CD14-positive monocyte (primary cell): ENCODE results near the gene GTF3C5. TPM values are rescaled to one million over a fixed set of nuclear protein-coding genes. Genes with fewer than 3 reads are reported as not detected.

Source experiments
- DNase-seq, 3 donors: peaks; one replicate each; pipeline ENCODE4 v3.0.0-alpha.2; 2011 to 2022
- H2AFZ ChIP-seq: 2 replicates; pipeline ENCODE4 v1.6.0; 2012; ENCODE audit warnings: mild to moderate bottlenecking, low read depth, low read length, inconsistent platforms; ENCODE audit not compliant: insufficient read depth, poor library complexity, severe bottlenecking
- H3K27ac ChIP-seq, 2 donors: 1 replicate in 1 of 2; 2 replicates in 1 of 2; pipeline ENCODE4 v1.5.1; 2012 to 2013; ENCODE audit warnings: low read length in 2 of 2, control low read depth in 1 of 2, inconsistent platforms in 1 of 2, low read depth in 1 of 2, mild to moderate bottlenecking in 1 of 2
- H3K27me3 ChIP-seq, 2 donors: one replicate each; pipeline versions ENCODE4 v1.6.0 to v1.6.1; 2011 to 2013; ENCODE audit warnings: low read length in 2 of 2; ENCODE audit not compliant: control insufficient read depth in 2 of 2, insufficient read depth in 2 of 2
- H3K36me3 ChIP-seq, 2 donors: replicated peaks in 1 of 2; 1 replicate in 1 of 2; 2 replicates in 1 of 2; pipeline versions ENCODE4 v1.5.1 to v1.6.1; 2012 to 2013; ENCODE audit warnings: low read length in 2 of 2, control low read depth in 1 of 2, inconsistent platforms in 1 of 2, mild to moderate bottlenecking in 1 of 2; ENCODE audit not compliant: insufficient read depth in 2 of 2, control insufficient read depth in 1 of 2
- H3K4me1 ChIP-seq, 2 donors: 1 replicate in 1 of 2; 2 replicates in 1 of 2; pipeline versions ENCODE4 v1.5.1 to v1.6.1; 2012 to 2013; ENCODE audit warnings: low read length in 2 of 2, control low read depth in 1 of 2, inconsistent platforms in 1 of 2, mild to moderate bottlenecking in 1 of 2, moderate library complexity in 1 of 2; ENCODE audit not compliant: insufficient read depth in 2 of 2, control insufficient read depth in 1 of 2
- H3K4me2 ChIP-seq: replicated peaks from 2 replicates; pipeline ENCODE3; 2012; ENCODE audit warnings: low read length, moderate library complexity, mild to moderate bottlenecking; ENCODE audit not compliant: poor library complexity, severe bottlenecking; ENCODE audit errors: extremely low read depth
- H3K4me3 ChIP-seq, 3 experiments: fragments of 200-600 bp in 1 of 3; sonication (generic) in 1 of 3; replicated peaks in 1 of 3; 1 replicate in 2 of 3; 2 replicates in 1 of 3; pipeline ENCODE4 v1.5.1; 2011 to 2013; ENCODE audit warnings: low read length in 3 of 3, mild to moderate bottlenecking in 3 of 3, control low read depth in 2 of 3, low read depth in 2 of 3, inconsistent platforms in 1 of 3, moderate library complexity in 1 of 3
- H3K79me2 ChIP-seq: 2 replicates; pipeline ENCODE4 v1.6.0; 2012; ENCODE audit warnings: mild to moderate bottlenecking, control low read depth, inconsistent platforms, low read length, moderate library complexity; ENCODE audit not compliant: insufficient read depth
- H3K9ac ChIP-seq: 2 replicates; pipeline ENCODE4 v1.6.0; 2017; ENCODE audit warnings: low read length, mild to moderate bottlenecking; ENCODE audit not compliant: insufficient read depth, poor library complexity, severe bottlenecking
- H3K9me3 ChIP-seq, 2 donors: replicated peaks in 1 of 2; 1 replicate in 1 of 2; 2 replicates in 1 of 2; pipeline versions ENCODE4 v1.5.1 to v1.6.1; 2012 to 2013; ENCODE audit warnings: low read length in 2 of 2, control low read depth in 1 of 2; ENCODE audit not compliant: control insufficient read depth in 1 of 2, insufficient read depth in 1 of 2
- H4K20me1 ChIP-seq: 2 replicates; pipeline ENCODE4 v1.6.0; 2012; ENCODE audit warnings: mild to moderate bottlenecking, low read length, control low read depth, moderate library complexity; ENCODE audit not compliant: insufficient read depth
- H3K27ac Mint-ChIP-seq, 7 donors: one replicate each; pipeline ENCODE4 v1.8.0; 2020; ENCODE audit warnings: mild to moderate bottlenecking in 7 of 7, mixed read lengths in 7 of 7, moderate library complexity in 6 of 7, inconsistent platforms in 2 of 7
- H3K27me3 Mint-ChIP-seq, 3 donors: one replicate each; pipeline ENCODE4 v1.8.0; 2021 to 2022; ENCODE audit warnings: low read depth in 3 of 3, mild to moderate bottlenecking in 3 of 3, mixed read lengths in 3 of 3, moderate library complexity in 3 of 3, inconsistent platforms in 1 of 3
- H3K36me3 Mint-ChIP-seq, 2 donors: one replicate each; pipeline ENCODE4 v1.8.0; 2020; ENCODE audit warnings: mixed read lengths in 2 of 2, inconsistent platforms in 1 of 2, mild to moderate bottlenecking in 1 of 2
- H3K4me1 Mint-ChIP-seq: one replicate; pipeline ENCODE4 v1.8.0; 2020; ENCODE audit warnings: mild to moderate bottlenecking, mixed read lengths
- H3K4me3 Mint-ChIP-seq, 2 donors: one replicate each; pipeline ENCODE4 v1.8.0; 2020; ENCODE audit warnings: mild to moderate bottlenecking in 2 of 2, mixed read lengths in 2 of 2, moderate library complexity in 1 of 2
- H3K9me3 Mint-ChIP-seq, 7 donors: one replicate each; pipeline ENCODE4 v1.8.0; 2020 to 2022; ENCODE audit warnings: mixed read lengths in 7 of 7, mild to moderate bottlenecking in 6 of 7, moderate library complexity in 6 of 7, inconsistent platforms in 2 of 7
- CTCF ChIP-seq: fragments of 200-600 bp; IDR thresholded peaks from one replicate; pipeline ENCODE4 v1.8.0; 2022; ENCODE audit warnings: antibody characterized with exemption, mild to moderate bottlenecking
- WGBS: methylation state at CpG from one replicate; pipeline ENCODE4 v1.1.5; 2013; ENCODE audit warnings: missing lambda C conversion rate; ENCODE audit not compliant: insufficient coverage; 5-methylcytosine and 5-hydroxymethylcytosine counted together
- intact Hi-C, 2 donors: fragments of 100-400 bp; cut with micrococcal nuclease; formaldehyde crosslinking; loops; one replicate each; pipeline versions ENCODE4 v1.15.0 to v1.15.1; 2023
- polyA plus RNA-seq, 3 donors: library from polyadenylated mRNA; depleted of rRNA in 1 of 3; unstranded in 2 of 3; stranded (reverse) in 1 of 3; fragments of 300-500 nt in 2 of 3; fragments of >200 nt in 1 of 3; fragmentation: Illumina TruSeq in 2 of 3; gene quantifications; 1 replicate in 2 of 3; 2 replicates in 1 of 3; pipeline ENCODE4 v1.2.3, GENCODE V29; 2012 to 2021

The GTF3C5 gene
- polyA plus RNA-seq, 3 donors, result 21.3 to 75.6 (median 24.4) TPM

- Histone ChIP-seq H3K27me3 (peaks cover 0 to 7% of the 10 kb centered on the region in 2 donors), H3K79me2 (no peaks in the 10 kb centered on the region), H2AFZ (no peak overlapping the region), H4K20me1 (no peaks in the 10 kb centered on the region), H3K9ac (no peak overlapping the region), H3K4me3 (no peak overlapping the region), H3K4me1 (peaks cover 7 to 8% of the 10 kb centered on the region in 2 donors), H3K4me2 (no peak overlapping the region), H3K9me3 (no peaks in the 10 kb centered on the region), H3K36me3 (no peaks in the 10 kb centered on the region), H3K27ac (no peak overlapping the region)
- Mint-ChIP-seq H3K27me3 (peaks cover 6 to 52% (median 8%) of the 10 kb centered on the region in 3 donors), H3K36me3 (no peaks in the 10 kb centered on the region), H3K4me3 (no peak overlapping the region), H3K4me1 (peaks cover 15% of the 10 kb centered on the region), H3K9me3 (peaks cover 0 to 2% (median 0%) of the 10 kb centered on the region in 7 donors), H3K27ac (no peak overlapping the region)
- WGBS, result 94% methylated on average over 13 of the region's 14 CpGs
- no peak for DNase-seq
- intact Hi-C loops, result no loop called here
- no peak for TF ChIP-seq CTCF
These were observed 40.0 kb upstream of the GTF3C5 start for GRCh38 chr9:132990781-132991180.

- H3K9me3 ChIP-seq, result no peaks in the 10 kb centered on the region
- no peak overlapping the region for H2AFZ ChIP-seq
- Mint-ChIP-seq H3K9me3 (peaks cover 0 to 2% (median 0%) of the 10 kb centered on the region in 7 donors), H3K27ac (no peak overlapping the region), H3K4me1 (peaks cover 15% of the 10 kb centered on the region), H3K36me3 (no peaks in the 10 kb centered on the region), H3K27me3 (peaks cover 6 to 45% (median 7%) of the 10 kb centered on the region in 3 donors), H3K4me3 (no peak overlapping the region)
- no peak for TF ChIP-seq CTCF
- H3K4me3 ChIP-seq, result no peak overlapping the region
- H3K36me3 ChIP-seq, result no peaks in the 10 kb centered on the region
- H3K9ac ChIP-seq, result no peak overlapping the region
- no peak for DNase-seq
- H3K27ac ChIP-seq, result no peak overlapping the region
- no peaks in the 10 kb centered on the region for H4K20me1 ChIP-seq
- no peak overlapping the region for H3K4me2 ChIP-seq
- intact Hi-C loops, result no loop called here
- no peaks in the 10 kb centered on the region for H3K79me2 ChIP-seq
- 27% methylated on average over 11 of the region's 16 CpGs for WGBS
- peaks cover 0 to 7% of the 10 kb centered on the region in 2 donors for H3K27me3 ChIP-seq
- H3K4me1 ChIP-seq, result peaks cover 7 to 8% of the 10 kb centered on the region in 2 donors
These were observed 39.2 kb upstream of the GTF3C5 start for GRCh38 chr9:132991351-132992300.
